HL-60 (cell line): ENCODE measurements around the gene PDE8B.
A peak's percentile ranks its signal among the peaks of the same experiment; 100 is the strongest.

Experiments used
- DNase-seq, 2 experiments: peaks; one replicate each; pipeline ENCODE4 v3.0.0-alpha.2; 2010 to 2020; ENCODE audit warnings: low read depth in 1 of 2, low spot score in 1 of 2
- H3K27ac ChIP-seq: fragments of 250-450 bp; sonication (Bioruptor Pico); replicated peaks from 2 replicates; pipeline ENCODE4 v1.5.1; 2020; ENCODE audit warnings: mild to moderate bottlenecking, moderate library complexity
- H3K27me3 ChIP-seq: fragments of 250-450 bp; sonication (Bioruptor Pico); 2 replicates; pipeline ENCODE4 v1.5.1; 2021; ENCODE audit warnings: mild to moderate bottlenecking, moderate library complexity; ENCODE audit not compliant: insufficient read depth, poor library complexity, severe bottlenecking
- H3K4me3 ChIP-seq: replicated peaks from 2 replicates; pipeline ENCODE4 v1.5.1; 2011; ENCODE audit warnings: mild to moderate bottlenecking, control low read depth, low read length; ENCODE audit not compliant: insufficient read depth
- GABPA ChIP-seq: IDR thresholded peaks from 2 replicates; pipeline ENCODE4 v1.6.1; 2012; ENCODE audit warnings: low read depth
- POLR2AphosphoS5 ChIP-seq: IDR thresholded peaks from 2 replicates; pipeline ENCODE4 v1.6.1; 2012; ENCODE audit warnings: low read depth
- SPI1 ChIP-seq: IDR thresholded peaks from 2 replicates; pipeline ENCODE4 v1.6.1; 2012; ENCODE audit warnings: low read depth, mild to moderate bottlenecking, borderline replicate concordance
- TF ChIP-seq, protein P1 (sequence below): IDR thresholded peaks from one replicate; pipeline ENCODE4 v1.5.1; 2011; ENCODE audit warnings: low read length, control low read depth, inconsistent platforms; ENCODE audit not compliant: insufficient read depth
- TF ChIP-seq, protein P2 (sequence below): IDR thresholded peaks from 2 replicates; pipeline ENCODE4 v1.6.1; 2012; ENCODE audit warnings: low read depth; ENCODE audit not compliant: insufficient replicate concordance

Gene PDE8B

DNA sequence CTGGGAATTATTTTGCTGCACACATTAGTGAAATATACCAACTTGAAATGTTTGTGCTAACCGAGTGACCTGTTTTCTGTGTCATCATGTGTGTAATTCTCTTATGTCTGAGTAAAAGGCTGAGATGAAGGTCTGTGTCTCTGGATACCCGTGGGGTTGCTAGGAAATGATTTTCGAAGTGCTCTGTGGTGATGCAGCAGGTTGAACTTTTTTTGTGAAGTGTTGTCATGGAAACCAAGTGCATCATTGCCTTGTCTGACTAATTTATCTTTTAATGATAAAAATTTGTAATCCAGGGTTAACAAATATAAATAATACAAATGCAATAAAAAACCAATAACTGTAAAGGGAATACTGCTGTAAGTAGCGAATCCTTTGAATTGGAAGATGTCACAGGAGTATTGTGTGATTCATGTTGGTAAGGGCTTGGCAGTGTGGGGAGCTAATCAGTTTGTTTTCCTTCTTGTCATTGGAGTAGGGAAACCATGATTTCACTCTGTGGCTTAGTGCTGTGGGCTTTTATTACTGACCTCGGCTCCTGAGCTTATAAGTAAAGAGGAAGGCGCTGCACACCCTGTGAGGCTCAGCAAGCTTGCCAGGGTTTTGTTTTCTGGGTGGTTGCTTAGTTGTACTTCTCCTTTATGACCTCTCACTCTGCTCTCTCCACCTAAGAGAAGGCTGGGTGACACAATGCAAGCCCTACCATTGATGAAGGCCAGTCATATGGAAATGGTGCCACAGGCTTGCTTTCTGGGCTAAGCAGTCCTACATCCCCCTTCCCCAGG is 22.3 kb downstream of the PDE8B start:
- Histone ChIP-seq H3K4me3 (no peak overlapping the region), H3K27ac (no peak overlapping the region), H3K27me3 (no peaks in the 10 kb centered on the region)
- DNase-seq, result peak in 1 of 2 experiments; percentile 74
- peak; percentile 61; the same call in 1 of the 2 replicates for TF ChIP-seq SPI1
- TF ChIP-seq GABPA, result no peak

DNA sequence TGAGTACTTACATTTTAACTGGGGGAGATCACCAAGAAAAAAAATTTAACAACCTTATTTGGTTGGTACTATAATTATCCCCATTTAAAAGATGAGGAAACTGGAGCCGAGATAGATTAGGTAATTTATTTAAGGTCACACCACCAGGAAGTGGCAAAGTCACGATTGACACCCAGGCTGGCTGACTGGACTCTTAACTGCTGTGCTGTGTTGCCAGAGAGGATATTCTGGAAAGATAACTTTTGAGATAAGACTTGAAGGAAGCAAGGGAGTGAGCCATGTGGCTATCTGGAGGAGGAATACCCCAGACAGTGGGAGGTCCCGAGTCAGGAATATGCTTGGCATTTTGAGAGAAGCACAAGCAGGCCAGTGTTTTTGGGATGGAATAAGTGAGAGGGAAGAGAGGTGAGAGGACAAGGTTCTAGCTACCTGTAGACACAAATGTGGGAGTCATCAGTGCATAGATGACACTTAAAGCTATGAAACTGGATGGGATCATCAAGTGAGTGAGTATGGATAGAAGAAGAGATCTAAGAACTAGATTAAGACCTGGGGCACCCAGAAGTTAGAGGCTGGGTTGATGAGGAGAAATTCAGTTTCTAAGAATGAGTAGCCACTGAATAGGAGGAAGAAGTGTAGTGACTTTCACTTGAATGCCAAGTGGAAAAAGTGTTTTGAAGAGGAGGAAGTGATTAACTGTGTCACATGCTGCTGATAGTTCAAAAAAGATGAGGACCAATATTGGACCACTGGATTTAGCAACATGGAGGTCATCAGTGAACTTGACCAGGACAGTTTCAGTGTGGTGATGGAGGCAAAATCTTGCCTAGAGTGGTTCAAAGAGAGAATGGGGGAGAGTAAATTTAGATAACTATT is 25.6 kb downstream of the PDE8B start:
- Histone ChIP-seq H3K27ac (no peak overlapping the region), H3K4me3 (no peak overlapping the region), H3K27me3 (no peaks in the 10 kb centered on the region)
- no peak for DNase-seq
- TF ChIP-seq GABPA, result no peak
- TF ChIP-seq, protein P1, sequence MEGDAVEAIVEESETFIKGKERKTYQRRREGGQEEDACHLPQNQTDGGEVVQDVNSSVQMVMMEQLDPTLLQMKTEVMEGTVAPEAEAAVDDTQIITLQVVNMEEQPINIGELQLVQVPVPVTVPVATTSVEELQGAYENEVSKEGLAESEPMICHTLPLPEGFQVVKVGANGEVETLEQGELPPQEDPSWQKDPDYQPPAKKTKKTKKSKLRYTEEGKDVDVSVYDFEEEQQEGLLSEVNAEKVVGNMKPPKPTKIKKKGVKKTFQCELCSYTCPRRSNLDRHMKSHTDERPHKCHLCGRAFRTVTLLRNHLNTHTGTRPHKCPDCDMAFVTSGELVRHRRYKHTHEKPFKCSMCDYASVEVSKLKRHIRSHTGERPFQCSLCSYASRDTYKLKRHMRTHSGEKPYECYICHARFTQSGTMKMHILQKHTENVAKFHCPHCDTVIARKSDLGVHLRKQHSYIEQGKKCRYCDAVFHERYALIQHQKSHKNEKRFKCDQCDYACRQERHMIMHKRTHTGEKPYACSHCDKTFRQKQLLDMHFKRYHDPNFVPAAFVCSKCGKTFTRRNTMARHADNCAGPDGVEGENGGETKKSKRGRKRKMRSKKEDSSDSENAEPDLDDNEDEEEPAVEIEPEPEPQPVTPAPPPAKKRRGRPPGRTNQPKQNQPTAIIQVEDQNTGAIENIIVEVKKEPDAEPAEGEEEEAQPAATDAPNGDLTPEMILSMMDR, result no peak
- TF ChIP-seq, protein P2, sequence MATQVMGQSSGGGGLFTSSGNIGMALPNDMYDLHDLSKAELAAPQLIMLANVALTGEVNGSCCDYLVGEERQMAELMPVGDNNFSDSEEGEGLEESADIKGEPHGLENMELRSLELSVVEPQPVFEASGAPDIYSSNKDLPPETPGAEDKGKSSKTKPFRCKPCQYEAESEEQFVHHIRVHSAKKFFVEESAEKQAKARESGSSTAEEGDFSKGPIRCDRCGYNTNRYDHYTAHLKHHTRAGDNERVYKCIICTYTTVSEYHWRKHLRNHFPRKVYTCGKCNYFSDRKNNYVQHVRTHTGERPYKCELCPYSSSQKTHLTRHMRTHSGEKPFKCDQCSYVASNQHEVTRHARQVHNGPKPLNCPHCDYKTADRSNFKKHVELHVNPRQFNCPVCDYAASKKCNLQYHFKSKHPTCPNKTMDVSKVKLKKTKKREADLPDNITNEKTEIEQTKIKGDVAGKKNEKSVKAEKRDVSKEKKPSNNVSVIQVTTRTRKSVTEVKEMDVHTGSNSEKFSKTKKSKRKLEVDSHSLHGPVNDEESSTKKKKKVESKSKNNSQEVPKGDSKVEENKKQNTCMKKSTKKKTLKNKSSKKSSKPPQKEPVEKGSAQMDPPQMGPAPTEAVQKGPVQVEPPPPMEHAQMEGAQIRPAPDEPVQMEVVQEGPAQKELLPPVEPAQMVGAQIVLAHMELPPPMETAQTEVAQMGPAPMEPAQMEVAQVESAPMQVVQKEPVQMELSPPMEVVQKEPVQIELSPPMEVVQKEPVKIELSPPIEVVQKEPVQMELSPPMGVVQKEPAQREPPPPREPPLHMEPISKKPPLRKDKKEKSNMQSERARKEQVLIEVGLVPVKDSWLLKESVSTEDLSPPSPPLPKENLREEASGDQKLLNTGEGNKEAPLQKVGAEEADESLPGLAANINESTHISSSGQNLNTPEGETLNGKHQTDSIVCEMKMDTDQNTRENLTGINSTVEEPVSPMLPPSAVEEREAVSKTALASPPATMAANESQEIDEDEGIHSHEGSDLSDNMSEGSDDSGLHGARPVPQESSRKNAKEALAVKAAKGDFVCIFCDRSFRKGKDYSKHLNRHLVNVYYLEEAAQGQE, result no peak
- no peak for TF ChIP-seq POLR2AphosphoS5
- TF ChIP-seq SPI1, result no peak

DNA sequence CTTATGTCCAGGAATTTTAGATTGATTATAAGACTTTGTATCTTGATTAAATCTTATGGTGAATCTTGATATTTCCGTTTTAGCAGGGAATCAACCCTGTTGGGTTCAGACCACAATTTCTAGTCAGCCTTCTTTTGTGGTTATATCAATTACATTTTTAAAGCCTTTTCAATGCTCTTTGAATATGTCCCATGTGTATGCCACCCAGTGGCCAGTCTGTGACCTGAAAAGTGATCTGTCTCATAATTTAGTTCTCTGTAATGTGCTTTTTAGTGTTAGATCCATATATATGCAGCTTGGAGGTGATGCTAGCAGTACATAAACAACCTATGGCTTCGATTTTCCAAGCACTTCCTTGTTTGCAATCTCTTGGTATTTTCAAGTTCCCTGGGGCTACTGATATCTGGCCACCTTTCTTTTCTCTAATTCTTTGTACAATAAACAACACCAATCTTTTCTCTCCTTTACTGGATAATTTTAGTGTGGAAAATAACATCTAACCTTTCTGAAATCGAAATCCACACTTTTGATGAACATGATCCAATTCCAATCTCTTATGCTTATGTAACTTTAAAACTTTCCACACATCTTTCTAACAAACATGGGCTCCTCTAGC is 28.8 kb downstream of the PDE8B start:
- H3K27me3 ChIP-seq, result no peaks in the 10 kb centered on the region
- TF ChIP-seq GABPA (no peak), SPI1 (no peak)
- TF ChIP-seq, protein P2, result no peak
- H3K27ac ChIP-seq, result no peak overlapping the region
- peak in 1 of 2 experiments; percentile 2 for DNase-seq
- H3K4me3 ChIP-seq, result no peak overlapping the region

DNA sequence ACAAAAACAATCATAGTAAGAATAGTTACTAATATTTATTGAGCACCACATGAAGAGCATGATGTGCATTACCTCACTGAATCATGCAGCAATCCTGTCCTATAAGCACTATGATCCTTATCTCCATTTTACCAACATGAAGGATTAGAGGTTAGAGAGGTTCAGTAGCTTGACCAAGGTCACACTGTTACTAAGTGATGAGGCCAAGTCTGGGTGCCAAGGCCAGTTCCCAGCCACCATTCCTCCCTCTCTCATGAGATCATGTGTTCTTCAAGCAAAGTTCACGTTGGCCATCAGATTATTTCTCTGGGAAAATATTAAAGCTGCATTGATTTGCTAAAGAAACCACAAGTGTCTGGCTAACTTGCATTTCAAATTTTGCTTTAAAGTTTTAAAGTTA is 31.0 kb downstream of the PDE8B start:
- Histone ChIP-seq H3K27ac (no peak overlapping the region), H3K27me3 (no peaks in the 10 kb centered on the region), H3K4me3 (no peak overlapping the region)
- DNase-seq, result no peak
- TF ChIP-seq, protein P2, result no peak
- TF ChIP-seq GABPA, result no peak
- TF ChIP-seq SPI1, result no peak
- TF ChIP-seq POLR2AphosphoS5, result no peak
- TF ChIP-seq, protein P1, result no peak
